Bladder microvascular endothelial cell (primary cell): ENCODE data around the gene TMEM229B. TPM values are rescaled to one million over a fixed set of nuclear protein-coding genes. Genes with fewer than 3 reads are reported as not detected.

Source experiments
- total RNA-seq: library from RNA; depleted of rRNA; stranded (reverse); fragments of >200 nt; gene quantifications from 2 replicates; pipeline ENCODE4 v1.2.3, GENCODE V29; 2014

The TMEM229B gene
- 0.94 and 0.97 TPM in 2 replicates for total RNA-seq

DNA sequence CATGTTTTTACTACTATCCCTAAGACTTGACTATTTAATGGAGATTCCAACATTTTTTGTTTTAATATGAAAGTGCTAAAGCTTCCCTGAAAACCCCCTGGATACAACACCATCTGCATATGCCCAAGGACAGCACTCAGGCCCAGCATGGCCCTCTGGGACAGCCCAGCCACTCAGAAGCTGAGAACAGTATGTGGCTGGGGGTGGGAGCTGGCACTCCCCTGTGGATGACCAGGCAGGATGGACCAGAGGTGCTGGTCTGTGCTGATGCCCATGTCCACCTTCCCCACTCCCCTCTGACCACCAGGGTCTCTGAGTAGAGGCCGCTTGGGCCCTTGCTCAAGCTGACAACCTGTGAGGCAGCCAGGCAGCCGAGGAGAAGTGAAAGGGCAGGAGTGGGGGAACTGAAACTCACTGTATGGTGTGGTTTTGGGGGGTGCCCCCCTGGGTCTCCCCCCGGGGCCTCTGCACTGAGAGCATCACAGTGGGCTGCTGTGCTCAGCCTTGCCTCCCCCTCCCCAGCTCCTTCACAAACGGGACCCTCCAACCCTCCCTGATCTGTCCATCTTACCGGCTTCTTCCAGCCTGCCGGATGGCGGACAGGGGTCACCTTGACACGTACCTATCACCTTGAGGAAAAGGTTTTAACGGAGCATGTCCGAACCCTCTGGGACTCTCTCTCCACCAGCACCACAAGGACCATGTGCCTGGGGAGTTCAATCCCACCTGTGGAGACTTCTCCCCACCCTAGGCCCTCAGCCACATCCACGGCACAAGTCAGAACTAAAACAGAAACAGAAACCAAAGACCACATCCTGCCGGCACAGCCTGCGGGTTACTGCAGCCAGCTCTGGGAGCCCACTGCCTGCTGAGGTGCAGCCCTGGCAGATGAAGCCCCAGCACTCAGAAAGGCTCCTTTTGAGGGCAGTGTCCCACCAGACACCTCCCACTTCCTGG, at the start of gene TMEM229B:
TMEM229B (minus strand) TSS at position 785 of the 957 bp plus-strand sequence. CDS start 14,798 bp downstream, outside the sequence.

DNA sequence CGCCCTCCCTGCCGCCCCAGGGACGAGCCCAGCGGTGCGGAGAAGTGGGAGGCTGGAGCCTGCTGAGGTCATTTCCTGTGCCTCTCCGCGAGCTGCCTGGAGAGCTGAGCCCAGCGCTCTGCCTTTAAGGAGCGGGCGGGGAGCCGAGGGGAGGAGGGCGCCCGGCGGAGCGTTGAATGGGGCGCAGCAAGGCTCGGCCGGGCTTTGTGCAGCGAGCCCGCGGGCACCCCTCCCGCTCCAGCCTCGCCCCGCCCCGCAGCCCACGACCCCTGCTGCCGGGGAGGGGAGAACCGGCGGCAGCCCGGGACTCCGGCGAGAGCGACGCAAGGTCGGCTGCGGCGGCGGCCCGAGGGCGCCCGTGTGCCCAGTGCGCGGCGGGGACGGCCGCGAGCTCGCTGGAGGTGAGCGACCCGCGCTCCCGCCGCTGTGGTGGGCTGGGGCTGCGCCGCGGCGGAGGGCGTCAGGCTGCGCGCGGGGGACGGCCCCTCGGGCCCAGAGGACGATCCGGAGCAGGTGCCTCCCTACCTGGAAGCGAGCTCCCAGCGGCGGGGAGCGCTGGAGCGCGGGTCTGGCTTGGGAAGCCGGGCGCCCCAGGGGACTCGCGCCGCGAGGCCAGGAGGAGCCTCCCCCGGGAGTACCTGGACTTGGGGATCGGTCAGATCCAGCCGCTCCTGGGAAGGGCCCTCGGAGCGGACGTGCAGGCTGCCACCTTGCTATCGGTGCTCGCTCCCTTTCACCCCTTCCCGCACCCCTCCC, 44.7 kb upstream of the TMEM229B start, which contains the start of gene PLEKHH1:
PLEKHH1 (plus strand) TSS at position 293 of the 756 bp plus-strand sequence. CDS start 8,578 bp downstream, outside the sequence.

Other genes with a start within 250 kb of the TMEM229B start
- 17.2 and 36.9 TPM in 2 replicates for gene PALS1, start 247.3 kb downstream of the TMEM229B start, total RNA-seq
- 44.7 and 73.5 TPM in 2 replicates for gene ATP6V1D, start 128.9 kb downstream of the TMEM229B start, total RNA-seq
- 175 and 302 TPM in 2 replicates for gene EIF2S1, start 128.4 kb downstream of the TMEM229B start, total RNA-seq
- gene PLEK2, start 76.6 kb downstream of the TMEM229B start, total RNA-seq, result 1.1 and 4.7 TPM in 2 replicates
- gene PLEKHH1, start 44.6 kb upstream of the TMEM229B start, total RNA-seq, result 0.16 and 0.31 TPM in 2 replicates
- 7.8 and 10.1 TPM in 2 replicates for gene PIGH, start 111.5 kb upstream of the TMEM229B start, total RNA-seq
- gene ARG2, start 131.2 kb upstream of the TMEM229B start, total RNA-seq, result 15.7 and 21.6 TPM in 2 replicates
- gene VTI1B, start 185.9 kb upstream of the TMEM229B start, total RNA-seq, result 37.6 and 67.3 TPM in 2 replicates
- 63.0 and 92.8 TPM in 2 replicates for gene RDH11, start 207.0 kb upstream of the TMEM229B start, total RNA-seq
- not detected in 2 replicates for gene RDH12, start 213.2 kb upstream of the TMEM229B start, total RNA-seq